Keratinocyte (primary cell): Measurements from ENCODE around the gene TBXAS1.

ENCODE experiments used
- EZH2 ChIP-seq: IDR thresholded peaks from one replicate; pipeline ENCODE4 v1.6.1; 2012; ENCODE audit warnings: inconsistent platforms, mild to moderate bottlenecking, low read length, moderate library complexity
- TF ChIP-seq, protein P1 (sequence below), 3 experiments: IDR thresholded peaks in 1 of 3; conservative IDR thresholded peaks in 1 of 3; optimal IDR thresholded peaks in 1 of 3; 2 replicates in 2 of 3; 3 replicates in 1 of 3; pipeline versions ENCODE3 to v1.5.1; 2011; ENCODE audit warnings: low read length in 3 of 3, mild to moderate bottlenecking in 3 of 3, moderate library complexity in 2 of 3, control low read depth in 1 of 3, inconsistent platforms in 1 of 3; ENCODE audit not compliant: insufficient read depth in 2 of 3; ENCODE audit errors: extremely low read depth in 1 of 3

DNA sequence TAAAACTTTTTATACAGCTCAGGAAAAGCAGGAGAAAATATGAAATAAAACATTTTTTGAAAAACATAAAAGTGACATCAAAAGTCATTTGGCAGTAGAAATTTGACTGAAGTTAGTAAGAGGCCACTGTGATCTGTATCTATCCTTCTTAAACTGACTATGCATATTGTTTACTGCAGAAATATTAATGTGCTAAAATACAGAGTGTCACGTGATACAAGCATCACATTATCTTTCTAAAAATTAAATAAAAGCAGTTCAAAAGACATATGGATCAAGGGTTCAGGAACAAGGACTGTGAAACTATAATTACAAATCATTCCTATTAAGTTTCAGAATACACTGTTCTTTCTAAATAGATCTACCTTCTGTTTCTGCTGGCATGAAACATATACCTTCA, 200.0 kb downstream of the TBXAS1 start:
- TF ChIP-seq, protein P1, sequence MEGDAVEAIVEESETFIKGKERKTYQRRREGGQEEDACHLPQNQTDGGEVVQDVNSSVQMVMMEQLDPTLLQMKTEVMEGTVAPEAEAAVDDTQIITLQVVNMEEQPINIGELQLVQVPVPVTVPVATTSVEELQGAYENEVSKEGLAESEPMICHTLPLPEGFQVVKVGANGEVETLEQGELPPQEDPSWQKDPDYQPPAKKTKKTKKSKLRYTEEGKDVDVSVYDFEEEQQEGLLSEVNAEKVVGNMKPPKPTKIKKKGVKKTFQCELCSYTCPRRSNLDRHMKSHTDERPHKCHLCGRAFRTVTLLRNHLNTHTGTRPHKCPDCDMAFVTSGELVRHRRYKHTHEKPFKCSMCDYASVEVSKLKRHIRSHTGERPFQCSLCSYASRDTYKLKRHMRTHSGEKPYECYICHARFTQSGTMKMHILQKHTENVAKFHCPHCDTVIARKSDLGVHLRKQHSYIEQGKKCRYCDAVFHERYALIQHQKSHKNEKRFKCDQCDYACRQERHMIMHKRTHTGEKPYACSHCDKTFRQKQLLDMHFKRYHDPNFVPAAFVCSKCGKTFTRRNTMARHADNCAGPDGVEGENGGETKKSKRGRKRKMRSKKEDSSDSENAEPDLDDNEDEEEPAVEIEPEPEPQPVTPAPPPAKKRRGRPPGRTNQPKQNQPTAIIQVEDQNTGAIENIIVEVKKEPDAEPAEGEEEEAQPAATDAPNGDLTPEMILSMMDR (optimal IDR thresholded peaks at IDR 0.05 in 1 of 3, IDR thresholded peaks at IDR 0.05 in 1 of 3, conservative IDR thresholded peaks at IDR 0.05 in 1 of 3; ENCODE audit: extremely low read depth in 1 of 3, insufficient read depth in 2 of 3, low read length in 3 of 3) = no peak
- no peak for TF ChIP-seq EZH2
